HG02970 (cell line): ENCODE measurements around the gene YEATS2.

ENCODE experiments used
- ATAC-seq: cut with Tn5 transposase; IDR thresholded peaks from one replicate; pipeline ENCODE4 v1.9.1; 2021; ENCODE audit warnings: mild to moderate bottlenecking, moderate library complexity, moderate number of reproducible peaks; ENCODE audit not compliant: unreplicated experiment, low FRiP score

Gene YEATS2

GRCh38 chr3:183809270-183809669 lies 111.7 kb downstream of the YEATS2 start:
- ATAC-seq = no peak

- no peak for ATAC-seq
These were observed 113.3 kb downstream of the YEATS2 start for GRCh38 chr3:183810643-183811594.

DNA sequence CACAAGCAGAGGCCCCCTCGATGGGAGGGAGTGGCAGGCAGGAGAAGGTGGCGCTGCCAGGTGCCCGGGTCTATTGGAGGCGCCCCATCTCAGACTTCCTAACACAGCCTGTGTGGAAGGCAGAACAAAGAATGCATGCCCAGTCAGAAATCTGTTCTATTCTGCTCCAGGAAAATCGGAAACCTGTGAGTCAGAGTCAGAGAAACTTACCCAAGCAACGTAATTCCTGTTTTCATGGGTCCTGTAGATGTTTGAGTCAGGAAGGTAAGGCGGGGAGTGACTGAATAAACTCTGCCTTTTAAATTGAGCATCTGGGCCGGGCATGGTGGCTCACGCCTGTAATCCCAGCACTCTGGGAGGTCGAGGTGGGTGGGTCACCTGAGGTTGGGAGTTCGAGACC lies 114.0 kb downstream of the YEATS2 start:
- ATAC-seq = no peak

DNA sequence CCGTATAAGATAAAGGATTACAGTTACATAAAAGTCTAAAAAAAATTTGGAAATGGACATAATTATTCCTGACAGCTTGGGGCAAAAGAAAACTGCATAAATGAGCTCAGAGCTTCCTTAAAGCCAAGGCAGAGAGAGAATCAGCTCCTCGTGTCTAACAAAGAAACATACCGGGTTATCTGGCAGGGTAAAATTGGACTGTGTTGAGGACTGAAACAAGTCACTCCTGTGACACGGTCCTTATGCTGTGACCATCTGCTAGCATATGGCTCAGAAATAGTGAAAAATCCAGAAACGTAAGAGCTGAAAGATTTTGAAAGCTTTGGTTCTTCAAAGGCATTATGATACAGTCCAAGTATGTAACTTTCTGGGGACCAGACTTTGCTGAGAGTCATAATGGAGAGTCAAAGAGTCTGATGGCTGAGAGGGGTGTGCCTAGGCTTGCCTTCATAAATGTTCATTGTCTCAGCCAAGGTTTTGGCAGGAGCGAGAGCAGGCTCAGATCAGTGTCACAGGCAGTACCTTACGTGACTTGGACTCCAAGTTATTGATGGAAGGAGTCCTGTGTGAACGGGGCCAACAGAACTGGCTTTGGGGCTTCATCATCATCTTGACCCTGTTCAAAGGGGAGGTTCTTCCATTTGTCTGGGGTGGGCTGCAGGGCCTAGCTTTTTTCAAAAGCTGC lies 115.3 kb downstream of the YEATS2 start:
- ATAC-seq = no peak

DNA sequence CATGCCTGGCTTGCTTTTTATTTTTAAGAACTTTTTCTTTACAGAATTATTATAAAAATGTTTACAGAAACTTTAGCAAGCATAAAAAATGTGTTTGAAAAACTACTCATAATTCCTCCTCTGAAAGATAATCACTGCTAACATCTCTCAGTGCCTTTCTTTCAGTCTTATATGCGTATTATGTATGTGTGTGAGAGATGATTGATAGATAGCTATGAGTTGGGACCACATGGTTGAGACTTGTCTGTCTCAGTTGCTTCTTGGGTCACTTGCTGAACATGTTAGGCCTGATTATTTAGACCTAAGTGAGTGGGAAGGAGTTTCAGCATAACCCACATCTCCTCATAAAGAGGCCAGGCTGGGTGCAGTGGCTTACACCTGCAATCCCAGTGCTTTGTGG lies 116.6 kb downstream of the YEATS2 start:
- no peak for ATAC-seq

DNA sequence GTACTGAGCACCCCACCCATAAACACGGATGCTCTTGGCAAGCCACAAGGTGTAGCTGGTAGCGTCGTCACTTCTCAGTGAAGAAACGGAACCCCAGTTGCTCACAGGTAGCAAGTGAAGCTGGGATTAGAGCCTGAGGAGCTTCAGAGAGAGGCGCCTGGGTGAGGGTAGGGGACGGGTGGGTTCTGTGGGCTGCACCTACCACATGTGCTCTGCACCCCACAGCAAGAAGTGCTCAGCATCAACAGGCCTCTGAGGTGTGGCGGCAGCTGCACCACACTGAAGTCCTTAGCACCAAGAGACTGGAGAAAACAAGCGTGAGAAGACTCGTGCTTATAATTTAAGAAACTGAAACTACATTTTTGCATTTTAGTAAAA lies 118.0 kb downstream of the YEATS2 start:
- ATAC-seq = no peak

DNA sequence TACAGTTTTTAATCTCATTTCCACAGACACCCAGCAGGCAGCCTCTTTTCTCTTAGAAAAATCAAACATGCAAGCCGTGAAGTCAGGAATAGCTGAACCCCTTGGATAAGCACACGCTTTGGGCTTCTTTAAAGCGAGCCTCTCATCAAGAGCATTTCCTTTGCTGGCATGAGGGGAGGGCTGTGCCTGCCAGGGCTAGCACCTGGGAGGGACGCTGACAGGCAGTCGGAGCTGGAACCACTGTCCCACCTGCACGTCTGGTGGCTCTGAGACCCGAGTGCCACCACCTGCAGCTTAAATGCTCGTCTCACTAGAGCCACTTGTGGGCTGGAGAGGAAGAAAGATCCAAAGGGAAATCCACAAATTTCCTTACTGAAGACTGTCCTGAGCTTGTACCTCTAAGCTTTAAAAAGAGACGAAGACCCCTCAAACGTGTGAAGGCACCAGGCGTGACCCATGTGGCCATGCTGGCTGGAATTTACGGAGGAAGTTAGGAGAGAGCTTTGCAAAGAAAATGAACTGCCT lies 118.4 kb downstream of the YEATS2 start:
- ATAC-seq = no peak

DNA sequence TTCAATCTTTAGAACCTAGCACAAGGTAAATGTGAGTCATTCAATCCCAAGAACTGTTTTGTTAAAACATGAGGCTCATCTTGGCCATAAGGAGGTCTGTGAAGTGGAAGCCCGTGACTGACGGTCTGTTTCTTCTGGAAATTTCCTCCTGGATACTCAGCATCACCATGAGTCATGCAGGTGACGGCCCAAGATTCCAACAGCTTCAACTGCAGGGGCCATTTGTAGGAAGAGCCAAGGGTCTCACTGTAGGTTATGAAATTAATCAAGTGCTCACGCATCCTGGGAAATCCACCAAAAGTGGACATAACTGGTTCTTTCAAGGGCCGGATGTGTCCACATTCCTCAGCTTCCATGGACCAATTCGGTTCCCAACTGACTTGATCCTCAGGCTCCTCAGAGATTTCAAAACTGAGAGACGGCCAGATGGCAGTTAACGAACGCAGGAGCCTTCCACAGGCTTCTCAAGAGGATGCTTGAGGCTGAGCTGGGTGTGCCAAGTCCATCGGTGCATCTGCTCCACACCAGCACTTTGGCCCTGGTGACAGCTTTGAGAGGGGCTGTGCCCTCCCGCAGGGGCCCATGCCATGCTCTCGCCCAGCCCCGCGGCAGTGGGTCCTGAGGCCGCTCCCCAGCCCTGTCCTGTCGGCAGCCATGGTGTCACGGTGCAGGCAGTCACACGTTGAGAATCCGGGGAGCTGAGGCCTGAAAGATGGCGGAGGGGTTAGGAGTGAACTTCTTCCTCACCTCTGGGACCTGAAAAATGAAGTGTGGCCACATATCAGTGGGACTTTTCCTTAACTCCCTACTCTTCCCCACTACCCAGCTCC lies 119.3 kb downstream of the YEATS2 start:
- no peak for ATAC-seq

DNA sequence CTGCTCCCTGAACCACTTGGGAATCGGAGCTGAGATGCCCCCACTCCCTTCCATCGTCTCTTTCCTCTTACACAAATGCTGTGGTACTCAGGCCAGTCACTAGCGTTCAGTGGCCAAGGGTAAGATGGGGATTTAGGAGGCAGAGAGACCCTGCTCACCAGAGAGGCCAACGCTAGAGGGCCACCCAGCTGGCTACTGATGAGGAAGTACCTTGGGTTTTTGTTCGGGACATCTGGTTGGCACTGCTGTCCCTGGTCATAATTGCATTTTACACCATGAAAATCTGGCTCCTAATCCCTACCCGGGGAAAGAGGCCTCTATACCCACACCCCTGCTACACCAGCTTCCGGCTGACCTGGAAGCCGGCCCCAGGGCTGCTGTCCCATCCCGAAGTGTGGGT lies 120.0 kb downstream of the YEATS2 start:
- no peak for ATAC-seq

DNA sequence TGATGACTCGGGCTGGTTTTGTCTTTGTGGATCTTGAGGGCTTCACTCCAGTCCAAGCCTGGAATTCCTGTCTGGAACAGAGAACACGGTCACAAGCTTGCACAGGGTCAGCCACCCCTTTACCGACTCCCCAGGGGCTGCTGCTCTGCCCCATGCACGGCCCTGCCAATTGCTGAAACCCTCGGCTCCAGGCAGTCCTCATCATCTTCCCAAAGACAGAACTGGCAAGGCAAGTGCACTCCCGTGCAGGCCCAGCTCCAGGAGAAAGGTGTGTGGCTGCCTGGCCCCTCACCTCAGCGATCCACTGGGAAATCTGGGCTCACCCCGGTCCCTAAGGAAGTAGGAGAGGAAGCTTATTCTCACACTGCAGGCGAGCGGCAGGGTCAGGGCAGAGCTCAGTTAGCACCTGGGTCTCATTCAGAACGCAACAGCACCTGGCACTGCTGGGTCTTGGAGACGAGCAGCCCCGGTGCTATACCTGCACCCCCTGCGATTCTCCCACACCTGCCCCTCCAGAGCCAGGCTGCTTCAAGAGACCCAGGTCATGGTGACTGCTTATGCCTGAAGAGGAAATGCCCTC lies 120.5 kb downstream of the YEATS2 start:
- ATAC-seq = no peak

GRCh38 chr3:183818706-183819624 lies 121.4 kb downstream of the YEATS2 start:
- ATAC-seq = no peak

DNA sequence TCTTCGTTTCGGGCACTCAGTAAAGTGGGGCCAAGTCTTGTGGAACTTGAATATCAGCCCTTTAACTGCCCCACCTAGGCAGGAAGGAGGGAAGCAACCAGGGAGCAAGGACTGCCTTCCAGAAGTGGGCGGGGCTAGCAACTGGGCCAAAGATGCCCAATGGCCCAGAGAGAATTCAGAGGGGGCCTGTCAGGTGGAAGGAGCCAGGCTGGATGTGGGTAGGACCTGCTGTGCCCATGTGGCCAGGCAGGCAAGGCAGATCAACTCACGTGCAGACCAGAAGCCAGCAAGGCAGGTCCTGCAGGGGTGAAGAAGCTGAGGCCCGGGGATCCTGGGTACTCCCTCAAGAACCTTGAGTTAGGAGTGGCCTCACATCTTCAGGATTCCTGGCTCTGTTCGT lies 122.2 kb downstream of the YEATS2 start:
- no peak for ATAC-seq

DNA sequence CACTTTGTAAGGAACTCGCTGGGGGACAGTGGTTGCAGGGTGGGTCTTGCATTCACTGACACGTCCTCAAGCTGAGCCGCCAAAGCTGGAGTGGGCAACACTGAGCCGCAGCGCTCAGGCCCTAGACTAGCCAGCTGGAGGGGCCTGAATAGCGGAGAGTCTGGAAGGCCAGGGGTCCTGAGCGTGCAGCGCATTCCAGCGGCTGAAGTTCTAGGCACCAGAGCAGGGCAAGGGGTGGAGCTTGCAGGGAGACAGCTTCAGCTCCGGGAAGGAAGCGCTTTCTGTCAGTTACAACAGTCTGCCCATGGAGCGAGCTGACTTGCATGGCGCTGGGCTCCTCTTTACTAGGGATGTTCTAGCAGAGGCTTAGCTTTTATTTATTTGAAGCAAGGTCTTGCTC lies 125.0 kb downstream of the YEATS2 start:
- ATAC-seq = no peak

DNA sequence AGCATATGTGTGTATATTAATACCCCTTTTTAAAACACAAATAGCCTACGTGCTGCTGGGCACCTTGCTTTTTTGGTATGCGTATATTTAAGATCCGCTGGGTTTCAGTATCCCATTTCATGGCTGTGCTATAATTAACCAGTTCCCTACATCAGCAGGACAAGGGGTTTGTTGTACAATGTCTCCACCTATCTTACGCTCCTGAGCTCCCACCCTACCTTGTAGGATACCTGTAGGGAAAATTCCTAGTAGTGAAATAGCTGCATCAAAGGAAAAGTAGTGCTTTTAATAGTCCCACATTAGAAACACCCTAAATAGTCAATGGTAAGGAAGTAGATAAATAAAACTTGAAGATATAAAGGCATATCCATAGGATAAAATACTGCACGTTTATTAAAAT lies 126.4 kb downstream of the YEATS2 start:
- ATAC-seq = no peak

DNA sequence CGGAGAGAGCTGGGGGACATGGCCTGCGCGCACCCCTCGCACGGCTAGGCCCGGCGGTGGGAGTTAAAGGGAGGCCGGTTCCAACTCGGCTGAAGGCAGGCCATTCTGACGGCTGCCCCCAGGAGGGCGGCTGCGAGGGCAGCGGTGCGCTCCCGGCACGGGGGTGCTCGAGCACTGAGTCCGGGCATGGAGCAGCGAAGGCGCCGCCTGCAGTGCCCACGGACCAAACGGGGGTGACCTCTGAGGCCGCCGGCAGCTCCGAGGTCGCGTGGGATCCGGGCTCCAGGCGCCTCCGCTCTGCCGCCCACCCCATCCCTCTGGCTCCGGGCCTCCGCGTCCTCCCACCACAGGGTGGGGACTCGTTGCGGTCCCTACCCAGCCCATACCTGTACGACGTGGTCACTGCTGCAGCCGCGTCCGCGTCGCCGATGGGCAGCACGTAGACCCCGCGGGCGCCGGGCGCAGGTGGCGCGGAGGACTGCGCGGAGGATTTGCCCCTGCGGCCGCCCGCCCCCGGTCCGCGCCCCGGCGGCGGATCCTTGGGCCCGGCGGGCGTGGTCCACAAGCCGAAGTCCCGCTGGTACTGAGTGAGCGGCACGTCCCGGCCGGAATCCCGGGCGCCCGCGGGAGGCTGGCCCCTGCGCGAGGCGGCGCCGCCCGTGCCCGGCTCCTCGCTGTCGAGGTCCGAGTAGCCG lies 127.3 kb downstream of the YEATS2 start:
- ATAC-seq = no peak

- ATAC-seq = no peak
These were observed 128.0 kb downstream of the YEATS2 start, which contains the start of gene MAP6D1 for GRCh38 chr3:183825456-183826161. Gene MAP6D1, minus strand, starts transcription at chr3:183825577. Its CDS starts 30 bp downstream, at chr3:183825547.

GRCh38 chr3:183826448-183827250 lies 129.1 kb downstream of the YEATS2 start:
- ATAC-seq = no peak
